Measurements from ENCODE around the gene TTC7B.

GRCh38 chr14:90517076-90517841, 299.0 kb downstream of the TTC7B start:
- no peak for TF ChIP-seq CTCF (conservative IDR thresholded peaks at IDR 0.05 in 1 of 2, IDR thresholded peaks at IDR 0.05 in 1 of 2; ENCODE audit: low read depth in 1 of 2, low read length in 2 of 2)
- no peak for TF ChIP-seq EZH2 (IDR thresholded peaks at IDR 0.05; ENCODE audit: low read length, missing control alignments)

All from fibroblast of lung (primary cell).